Measurements from ENCODE around the gene MAP1LC3B.

GRCh38 chr16:87445486-87445885, 53.4 kb downstream of the MAP1LC3B start:
- TF ChIP-seq, protein P1, sequence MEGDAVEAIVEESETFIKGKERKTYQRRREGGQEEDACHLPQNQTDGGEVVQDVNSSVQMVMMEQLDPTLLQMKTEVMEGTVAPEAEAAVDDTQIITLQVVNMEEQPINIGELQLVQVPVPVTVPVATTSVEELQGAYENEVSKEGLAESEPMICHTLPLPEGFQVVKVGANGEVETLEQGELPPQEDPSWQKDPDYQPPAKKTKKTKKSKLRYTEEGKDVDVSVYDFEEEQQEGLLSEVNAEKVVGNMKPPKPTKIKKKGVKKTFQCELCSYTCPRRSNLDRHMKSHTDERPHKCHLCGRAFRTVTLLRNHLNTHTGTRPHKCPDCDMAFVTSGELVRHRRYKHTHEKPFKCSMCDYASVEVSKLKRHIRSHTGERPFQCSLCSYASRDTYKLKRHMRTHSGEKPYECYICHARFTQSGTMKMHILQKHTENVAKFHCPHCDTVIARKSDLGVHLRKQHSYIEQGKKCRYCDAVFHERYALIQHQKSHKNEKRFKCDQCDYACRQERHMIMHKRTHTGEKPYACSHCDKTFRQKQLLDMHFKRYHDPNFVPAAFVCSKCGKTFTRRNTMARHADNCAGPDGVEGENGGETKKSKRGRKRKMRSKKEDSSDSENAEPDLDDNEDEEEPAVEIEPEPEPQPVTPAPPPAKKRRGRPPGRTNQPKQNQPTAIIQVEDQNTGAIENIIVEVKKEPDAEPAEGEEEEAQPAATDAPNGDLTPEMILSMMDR (IDR thresholded peaks at IDR 0.05): no peak
- no peak for TF ChIP-seq POLR2A (IDR thresholded peaks at IDR 0.05)
